ENCODE data around the gene C1orf21. TPM values are rescaled to one million over a fixed set of nuclear protein-coding genes. Genes with fewer than 3 reads are reported as not detected.

The C1orf21 gene
- total RNA-seq, 1 experiment from 2014 or later, result 28.5 TPM

GRCh38 chr1:184605941-184606340 lies 219.1 kb downstream of the C1orf21 start (continued):
- TF ChIP-seq, protein P1, sequence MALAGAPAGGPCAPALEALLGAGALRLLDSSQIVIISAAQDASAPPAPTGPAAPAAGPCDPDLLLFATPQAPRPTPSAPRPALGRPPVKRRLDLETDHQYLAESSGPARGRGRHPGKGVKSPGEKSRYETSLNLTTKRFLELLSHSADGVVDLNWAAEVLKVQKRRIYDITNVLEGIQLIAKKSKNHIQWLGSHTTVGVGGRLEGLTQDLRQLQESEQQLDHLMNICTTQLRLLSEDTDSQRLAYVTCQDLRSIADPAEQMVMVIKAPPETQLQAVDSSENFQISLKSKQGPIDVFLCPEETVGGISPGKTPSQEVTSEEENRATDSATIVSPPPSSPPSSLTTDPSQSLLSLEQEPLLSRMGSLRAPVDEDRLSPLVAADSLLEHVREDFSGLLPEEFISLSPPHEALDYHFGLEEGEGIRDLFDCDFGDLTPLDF (CRISPR knock-in tag; IDR thresholded peaks at IDR 0.05), result no peak
- TF ChIP-seq SMAD3 (CRISPR knock-in tag; IDR thresholded peaks at IDR 0.05; ENCODE audit: borderline replicate concordance) (no peak), GABPB1 (CRISPR knock-in tag; IDR thresholded peaks at IDR 0.05) (no peak), SOX15 (CRISPR knock-in tag; IDR thresholded peaks at IDR 0.05) (no peak), ZNF671 (CRISPR knock-in tag; IDR thresholded peaks at IDR 0.05) (no peak), ZBTB21 (CRISPR knock-in tag; IDR thresholded peaks at IDR 0.05; ENCODE audit: borderline replicate concordance) (no peak), PRRX2 (CRISPR knock-in tag; IDR thresholded peaks at IDR 0.05) (no peak)
- TF ChIP-seq, protein P2, sequence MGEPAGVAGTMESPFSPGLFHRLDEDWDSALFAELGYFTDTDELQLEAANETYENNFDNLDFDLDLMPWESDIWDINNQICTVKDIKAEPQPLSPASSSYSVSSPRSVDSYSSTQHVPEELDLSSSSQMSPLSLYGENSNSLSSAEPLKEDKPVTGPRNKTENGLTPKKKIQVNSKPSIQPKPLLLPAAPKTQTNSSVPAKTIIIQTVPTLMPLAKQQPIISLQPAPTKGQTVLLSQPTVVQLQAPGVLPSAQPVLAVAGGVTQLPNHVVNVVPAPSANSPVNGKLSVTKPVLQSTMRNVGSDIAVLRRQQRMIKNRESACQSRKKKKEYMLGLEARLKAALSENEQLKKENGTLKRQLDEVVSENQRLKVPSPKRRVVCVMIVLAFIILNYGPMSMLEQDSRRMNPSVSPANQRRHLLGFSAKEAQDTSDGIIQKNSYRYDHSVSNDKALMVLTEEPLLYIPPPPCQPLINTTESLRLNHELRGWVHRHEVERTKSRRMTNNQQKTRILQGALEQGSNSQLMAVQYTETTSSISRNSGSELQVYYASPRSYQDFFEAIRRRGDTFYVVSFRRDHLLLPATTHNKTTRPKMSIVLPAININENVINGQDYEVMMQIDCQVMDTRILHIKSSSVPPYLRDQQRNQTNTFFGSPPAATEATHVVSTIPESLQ (CRISPR knock-in tag; IDR thresholded peaks at IDR 0.05), result no peak

GRCh38 chr1:184606786-184607185 lies 220.0 kb downstream of the C1orf21 start:
- Mint-ChIP-seq H3K9me3 (no peaks in the 10 kb centered on the region), H3K4me1 (peaks cover 42% of the 10 kb centered on the region), H3K27ac (no peak overlapping the region), H3K27me3 (ENCODE audit: low read depth) (no peaks in the 10 kb centered on the region), H3K36me3 (no peaks in the 10 kb centered on the region), H3K4me3 (no peak overlapping the region)
- DNase-seq (ENCODE audit: low spot score), result no peak
- ChIA-PET POLR2A (no interaction called here), CTCF (interaction anchor here (1.1 kb wide), 1 partner anchor 57 kb away, joined by 3 read pairs; no protein-coding TSS in a partner anchor)
- TF ChIP-seq ETV6 (CRISPR knock-in tag; IDR thresholded peaks at IDR 0.05) (no peak), TP53 (CRISPR knock-in tag; IDR thresholded peaks at IDR 0.05) (no peak), ATF1 (CRISPR knock-in tag; IDR thresholded peaks at IDR 0.05) (no peak), ZNF317 (CRISPR knock-in tag; IDR thresholded peaks at IDR 0.05; ENCODE audit: borderline replicate concordance, low read depth) (no peak), SMAD4 (CRISPR knock-in tag; IDR thresholded peaks at IDR 0.05) (no peak), FOXP1 (CRISPR knock-in tag; IDR thresholded peaks at IDR 0.05; ENCODE audit: borderline replicate concordance) (no peak), NR1H2 (CRISPR knock-in tag; IDR thresholded peaks at IDR 0.05) (no peak), ELF4 (CRISPR knock-in tag; IDR thresholded peaks at IDR 0.05; ENCODE audit: low read depth) (no peak), ZBTB43 (CRISPR knock-in tag; IDR thresholded peaks at IDR 0.05) (no peak), ZNF232 (CRISPR knock-in tag; IDR thresholded peaks at IDR 0.05) (no peak), ZMAT4 (CRISPR knock-in tag; IDR thresholded peaks at IDR 0.05) (no peak), HMGXB4 (CRISPR knock-in tag; IDR thresholded peaks at IDR 0.05) (no peak), CREM (CRISPR knock-in tag; IDR thresholded peaks at IDR 0.05) (no peak)
- TF ChIP-seq, protein P1 (CRISPR knock-in tag; IDR thresholded peaks at IDR 0.05), result no peak
- TF ChIP-seq, protein P3, sequence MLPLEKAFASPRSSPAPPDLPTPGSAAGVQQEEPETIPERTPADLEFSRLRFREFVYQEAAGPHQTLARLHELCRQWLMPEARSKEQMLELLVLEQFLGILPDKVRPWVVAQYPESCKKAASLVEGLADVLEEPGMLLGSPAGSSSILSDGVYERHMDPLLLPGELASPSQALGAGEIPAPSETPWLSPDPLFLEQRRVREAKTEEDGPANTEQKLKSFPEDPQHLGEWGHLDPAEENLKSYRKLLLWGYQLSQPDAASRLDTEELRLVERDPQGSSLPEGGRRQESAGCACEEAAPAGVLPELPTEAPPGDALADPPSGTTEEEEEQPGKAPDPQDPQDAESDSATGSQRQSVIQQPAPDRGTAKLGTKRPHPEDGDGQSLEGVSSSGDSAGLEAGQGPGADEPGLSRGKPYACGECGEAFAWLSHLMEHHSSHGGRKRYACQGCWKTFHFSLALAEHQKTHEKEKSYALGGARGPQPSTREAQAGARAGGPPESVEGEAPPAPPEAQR (CRISPR knock-in tag; IDR thresholded peaks at IDR 0.05), result no peak
- TF ChIP-seq, protein P4, sequence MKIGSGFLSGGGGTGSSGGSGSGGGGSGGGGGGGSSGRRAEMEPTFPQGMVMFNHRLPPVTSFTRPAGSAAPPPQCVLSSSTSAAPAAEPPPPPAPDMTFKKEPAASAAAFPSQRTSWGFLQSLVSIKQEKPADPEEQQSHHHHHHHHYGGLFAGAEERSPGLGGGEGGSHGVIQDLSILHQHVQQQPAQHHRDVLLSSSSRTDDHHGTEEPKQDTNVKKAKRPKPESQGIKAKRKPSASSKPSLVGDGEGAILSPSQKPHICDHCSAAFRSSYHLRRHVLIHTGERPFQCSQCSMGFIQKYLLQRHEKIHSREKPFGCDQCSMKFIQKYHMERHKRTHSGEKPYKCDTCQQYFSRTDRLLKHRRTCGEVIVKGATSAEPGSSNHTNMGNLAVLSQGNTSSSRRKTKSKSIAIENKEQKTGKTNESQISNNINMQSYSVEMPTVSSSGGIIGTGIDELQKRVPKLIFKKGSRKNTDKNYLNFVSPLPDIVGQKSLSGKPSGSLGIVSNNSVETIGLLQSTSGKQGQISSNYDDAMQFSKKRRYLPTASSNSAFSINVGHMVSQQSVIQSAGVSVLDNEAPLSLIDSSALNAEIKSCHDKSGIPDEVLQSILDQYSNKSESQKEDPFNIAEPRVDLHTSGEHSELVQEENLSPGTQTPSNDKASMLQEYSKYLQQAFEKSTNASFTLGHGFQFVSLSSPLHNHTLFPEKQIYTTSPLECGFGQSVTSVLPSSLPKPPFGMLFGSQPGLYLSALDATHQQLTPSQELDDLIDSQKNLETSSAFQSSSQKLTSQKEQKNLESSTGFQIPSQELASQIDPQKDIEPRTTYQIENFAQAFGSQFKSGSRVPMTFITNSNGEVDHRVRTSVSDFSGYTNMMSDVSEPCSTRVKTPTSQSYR (CRISPR knock-in tag; IDR thresholded peaks at IDR 0.05), result no peak
- ATAC-seq, result no peak

Measured in WTC11 (cell line).